HFFc6 (cell line): ENCODE data around the gene FUCA1. TPM values are rescaled to one million over a fixed set of nuclear protein-coding genes. Genes with fewer than 3 reads are reported as not detected.
"Not testable (repeated sequence)": the region's sequence is repeated elsewhere in the genome, so short reads cannot be mapped to it uniquely, and the experiment has no call there.

Experiments
- DNase-seq: peaks from one replicate; pipeline ENCODE4 v3.0.0-alpha.2; 2018
- H3K27ac Mint-ChIP-seq: 2 replicates; pipeline ENCODE4 v1.8.0; 2020; ENCODE audit warnings: mild to moderate bottlenecking, mixed read lengths
- H3K27me3 Mint-ChIP-seq: 2 replicates; pipeline ENCODE4 v1.8.0; 2021; ENCODE audit warnings: mild to moderate bottlenecking, moderate library complexity, mixed read lengths; ENCODE audit not compliant: insufficient read depth
- H3K36me3 Mint-ChIP-seq: 2 replicates; pipeline ENCODE4 v1.8.0; 2021; ENCODE audit warnings: low read depth, mixed read lengths
- H3K4me1 Mint-ChIP-seq: 2 replicates; pipeline ENCODE4 v1.8.0; 2020; ENCODE audit warnings: low read depth, mixed read lengths
- H3K4me3 Mint-ChIP-seq: 2 replicates; pipeline ENCODE4 v1.8.0; 2020; ENCODE audit warnings: mild to moderate bottlenecking, moderate library complexity, mixed read lengths
- H3K9me3 Mint-ChIP-seq: 2 replicates; pipeline ENCODE4 v1.8.0; 2020; ENCODE audit warnings: mild to moderate bottlenecking, mixed read lengths
- CTCF ChIP-seq: fragments of 200-600 bp; sonication (generic); IDR thresholded peaks from 2 replicates; pipeline ENCODE4 v1.5.0; 2021; ENCODE audit warnings: antibody characterized with exemption, mild to moderate bottlenecking
- total RNA-seq, 6 experiments: library from RNA; stranded (reverse); fragmentation: NEBNext Ultra II Directional; extraction: Animal tissue kit (Norgen Biotek cat#: 25700); gene quantifications; 2 replicates in 1 of 6; 3 replicates in 5 of 6; pipeline ENCODE4 v1.2.3, GENCODE V29; 2021

Gene FUCA1
- total RNA-seq, 6 experiments from 2014 or later: 4.1 to 6.7 (median 5.8) TPM

- TF ChIP-seq CTCF: no peak
- Mint-ChIP-seq H3K27me3 (peaks cover 7% of the 10 kb centered on the region; the same call in 1 of the 2 replicates), H3K4me3 (no peak overlapping the region), H3K36me3 (no peaks in the 10 kb centered on the region), H3K27ac (no peak overlapping the region), H3K9me3 (no peaks in the 10 kb centered on the region), H3K4me1 (peaks cover 14% of the 10 kb centered on the region)
- DNase-seq: no peak
These were observed 5.5 kb downstream of the FUCA1 start for GRCh38 chr1:23862640-23863039.

- H3K9me3 Mint-ChIP-seq: no peaks in the 10 kb centered on the region
- peak; percentile 64 for TF ChIP-seq CTCF
- no peak for DNase-seq
- no peaks in the 10 kb centered on the region for H3K36me3 Mint-ChIP-seq
- H3K4me1 Mint-ChIP-seq: peaks cover 10% of the 10 kb centered on the region; the same call in 1 of the 2 replicates
- peaks cover 4% of the 10 kb centered on the region for H3K27me3 Mint-ChIP-seq
- H3K27ac Mint-ChIP-seq: no peak overlapping the region
- no peak overlapping the region for H3K4me3 Mint-ChIP-seq
These were observed 13.5 kb downstream of the FUCA1 start for GRCh38 chr1:23854568-23854967.

- not testable (repeated sequence) for H3K4me1 Mint-ChIP-seq, H3K27ac Mint-ChIP-seq, H3K9me3 Mint-ChIP-seq, H3K4me3 Mint-ChIP-seq, H3K27me3 Mint-ChIP-seq, H3K36me3 Mint-ChIP-seq, DNase-seq
These were observed 15.0 kb downstream of the FUCA1 start for GRCh38 chr1:23853124-23853523.

- H3K27ac Mint-ChIP-seq, H3K4me1 Mint-ChIP-seq, H3K9me3 Mint-ChIP-seq, H3K4me3 Mint-ChIP-seq, DNase-seq, H3K36me3 Mint-ChIP-seq: not testable (repeated sequence)
- H3K27me3 Mint-ChIP-seq: peaks cover 10% of the 10 kb centered on the region
These were observed 16.7 kb downstream of the FUCA1 start for GRCh38 chr1:23851406-23851805.

- no peak for TF ChIP-seq CTCF
- peaks cover 12% of the 10 kb centered on the region for H3K27me3 Mint-ChIP-seq
- H3K4me1 Mint-ChIP-seq: no peaks in the 10 kb centered on the region; the same call in 1 of the 2 replicates
- H3K9me3 Mint-ChIP-seq: no peaks in the 10 kb centered on the region
- H3K36me3 Mint-ChIP-seq: 0 out of 2 replicates have a peak, but pooled peaks cover 6% of the 10 kb centered on the region
- H3K27ac Mint-ChIP-seq: no peak overlapping the region
- no peak for DNase-seq
- H3K4me3 Mint-ChIP-seq: no peak overlapping the region
These were observed 19.1 kb downstream of the FUCA1 start for GRCh38 chr1:23848673-23849616.

- H3K27me3 Mint-ChIP-seq: peaks cover 16% of the 10 kb centered on the region
- not testable (repeated sequence) for DNase-seq, H3K27ac Mint-ChIP-seq, H3K4me3 Mint-ChIP-seq, H3K36me3 Mint-ChIP-seq, H3K4me1 Mint-ChIP-seq, H3K9me3 Mint-ChIP-seq
These were observed 20.5 kb downstream of the FUCA1 start for GRCh38 chr1:23847482-23848095.

GRCh38 chr1:23845163-23845562 lies 22.9 kb downstream of the FUCA1 start:
- Mint-ChIP-seq H3K4me1 (no peaks in the 10 kb centered on the region; the same call in 1 of the 2 replicates), H3K4me3 (no peak overlapping the region), H3K9me3 (no peaks in the 10 kb centered on the region), H3K27ac (no peak overlapping the region), H3K36me3 (0 out of 2 replicates have a peak, but pooled peaks cover 6% of the 10 kb centered on the region), H3K27me3 (peaks cover 19% of the 10 kb centered on the region)
- no peak for DNase-seq
- TF ChIP-seq CTCF: no peak
